Stimulated activated CD4-positive, alpha-beta T cell treated with anti-CD3 and anti-CD28 coated beads, Interleukin-4, amount 100 ng/mL, for 24 hours (primary cell): ENCODE data around the gene PXMP2.

Experiments
- DNase-seq: peaks from one replicate; pipeline ENCODE4 v3.0.0-alpha.2; 2020

Gene PXMP2

DNA sequence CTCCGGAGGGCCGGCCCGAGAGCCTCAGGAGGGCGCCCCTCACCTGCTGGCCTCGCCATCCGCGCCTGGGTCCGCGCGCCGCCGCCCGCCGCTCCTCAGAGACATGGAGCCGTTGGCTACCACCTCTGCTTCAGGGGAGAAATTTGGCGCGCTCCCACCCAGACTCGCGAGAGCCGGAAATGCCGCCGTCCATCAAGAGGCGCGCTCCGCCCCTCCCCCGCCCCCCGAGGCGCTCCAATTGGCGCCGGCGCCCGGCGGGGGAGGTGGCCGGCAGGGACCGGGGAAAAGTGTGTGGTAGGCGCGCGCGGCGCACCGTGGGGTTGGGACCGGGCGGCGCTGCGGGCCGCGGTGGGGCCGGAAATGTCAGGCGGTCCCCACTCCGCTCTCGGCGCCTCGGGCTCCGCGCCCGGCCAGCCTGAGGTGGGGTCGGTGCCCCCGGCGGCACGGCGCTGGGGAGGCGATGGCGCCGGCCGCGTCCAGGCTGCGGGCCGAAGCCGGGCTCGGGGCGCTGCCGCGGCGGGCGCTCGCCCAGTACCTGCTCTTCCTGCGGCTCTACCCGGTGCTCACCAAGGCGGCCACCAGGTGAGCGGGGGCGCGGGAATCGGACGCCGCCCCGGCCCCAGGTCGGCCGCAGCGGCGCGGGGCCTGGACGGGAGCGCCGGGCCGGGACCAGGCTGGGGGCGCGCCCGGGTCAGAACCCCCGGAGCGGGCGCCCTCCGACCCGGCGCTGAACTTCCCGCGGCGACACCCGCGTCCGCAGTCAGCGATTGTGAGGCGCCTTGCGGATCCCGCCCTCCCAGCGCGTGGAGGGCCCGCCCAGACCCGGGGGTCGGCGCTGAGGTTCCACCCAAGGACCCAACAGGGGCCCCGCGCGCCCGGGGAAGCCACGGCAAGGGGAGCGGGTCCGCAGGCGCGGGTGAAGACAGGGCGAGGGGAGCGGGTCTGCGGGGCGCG lies at the start of gene PXMP2, which contains the start of gene POLE:
Gene PXMP2, plus strand, starts transcription at position 377 of the 954 bp plus-strand sequence. Its CDS starts 84 bp downstream, at position 461.
Gene POLE, minus strand, starts transcription at position 132 of the 954 bp plus-strand sequence. Its CDS starts 27 bp downstream, at position 105.
- DNase-seq: peak; percentile 95

DNA sequence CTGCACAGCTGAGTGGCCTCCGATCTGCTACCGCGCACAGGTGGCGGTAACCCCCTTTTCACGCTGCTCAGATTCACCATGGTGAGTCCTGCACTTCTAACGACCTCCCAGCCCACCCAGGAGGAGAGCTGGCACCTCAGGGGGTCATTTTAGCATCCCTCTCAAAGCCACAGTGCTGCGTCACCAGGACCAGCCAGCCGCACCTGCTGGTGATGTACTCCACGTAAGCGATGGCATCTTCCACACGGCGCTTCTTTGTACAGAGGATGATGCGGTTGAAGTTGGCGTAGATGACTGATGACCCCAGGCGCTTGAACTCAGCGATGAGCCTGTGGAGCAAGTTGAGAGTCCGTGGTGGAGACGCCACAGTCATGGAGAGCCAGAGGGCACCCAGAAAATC lies 49.6 kb upstream of the PXMP2 start:
- DNase-seq: no peak

DNA sequence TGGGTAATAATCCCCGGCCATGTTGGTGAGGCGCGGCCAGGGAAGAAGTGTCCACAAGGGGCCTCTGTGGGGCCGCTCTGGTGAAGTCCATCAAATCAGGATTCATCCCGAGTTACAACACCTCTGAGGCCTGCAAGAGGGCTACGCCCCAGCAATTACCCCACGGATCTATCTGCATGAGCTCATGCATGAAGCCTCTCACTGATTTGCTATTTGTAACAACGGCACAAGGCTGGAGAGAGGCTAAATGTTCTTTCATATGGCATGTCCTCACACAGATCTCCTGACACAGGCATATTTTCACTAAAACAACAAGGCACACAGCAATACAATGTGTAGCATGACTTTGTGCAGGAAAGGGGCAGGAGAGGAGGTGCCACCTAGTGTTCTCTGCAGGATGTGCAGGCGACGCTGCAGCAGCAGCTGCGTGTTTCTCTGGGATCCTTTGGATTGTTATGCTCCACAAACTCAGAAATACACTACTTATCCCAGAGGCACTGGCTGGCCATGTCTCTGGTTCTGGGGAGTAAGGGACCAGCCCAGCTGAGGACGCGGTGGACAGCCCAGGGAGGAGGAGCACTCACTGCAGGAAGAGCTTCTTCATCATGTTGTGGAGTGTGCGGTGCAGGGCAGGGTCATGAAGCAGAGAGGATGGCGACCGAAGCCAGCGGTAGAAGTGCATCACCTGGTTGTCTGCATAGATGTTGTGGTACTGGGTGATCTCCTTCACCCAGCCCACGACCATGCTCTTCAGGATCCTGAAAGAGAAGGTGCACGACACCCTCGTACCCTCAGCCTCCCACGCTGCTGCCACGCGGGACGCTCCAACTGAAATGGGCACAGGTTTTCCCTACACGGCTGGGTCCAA lies 48.6 kb upstream of the PXMP2 start:
- DNase-seq: no peak

DNA sequence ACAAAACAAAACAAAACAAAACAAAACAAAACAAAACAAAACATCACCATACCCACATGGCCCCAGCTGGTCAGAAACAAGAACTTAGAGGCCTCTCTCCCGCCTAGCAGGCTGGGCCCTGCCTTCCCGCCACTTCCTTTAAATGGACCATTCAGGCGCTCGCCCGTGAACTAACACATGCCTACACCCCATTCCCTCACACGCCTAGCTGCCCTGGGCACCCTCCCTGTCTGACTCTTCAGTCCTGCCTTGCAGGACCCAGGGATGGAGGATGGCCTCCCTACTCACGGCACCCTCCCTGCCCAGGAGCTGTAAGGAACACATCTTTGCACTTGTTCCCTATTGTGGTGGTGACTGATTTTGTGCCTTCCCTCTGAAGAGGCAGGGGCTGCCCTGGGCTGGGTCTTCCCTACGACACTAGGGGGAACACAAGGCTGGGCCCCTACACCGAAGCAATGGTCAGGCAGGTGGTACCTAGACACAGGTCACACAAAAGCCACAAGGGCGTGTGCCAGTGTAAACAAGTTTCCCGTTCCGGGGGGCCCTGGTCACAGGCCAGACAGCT lies 47.3 kb upstream of the PXMP2 start:
- no peak for DNase-seq

DNA sequence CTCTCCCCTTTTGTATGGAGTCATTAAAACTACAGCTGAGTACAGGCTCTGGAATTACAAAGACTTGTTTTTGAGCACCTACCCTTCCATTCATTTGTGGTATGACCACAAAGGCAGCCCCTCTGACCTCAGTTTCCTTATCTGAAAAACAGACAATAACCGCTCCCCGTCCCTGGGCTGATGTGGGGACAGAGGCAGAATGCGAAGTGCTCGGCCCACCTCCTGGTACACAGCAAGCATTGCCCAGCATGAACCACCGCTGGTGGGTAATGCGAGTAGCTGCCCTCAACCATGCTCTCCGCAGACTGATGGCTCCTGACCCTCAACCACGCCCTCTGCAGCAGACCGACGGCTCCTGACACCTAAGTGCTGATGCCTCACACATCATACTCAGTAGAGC lies 46.5 kb upstream of the PXMP2 start:
- DNase-seq: no peak

DNA sequence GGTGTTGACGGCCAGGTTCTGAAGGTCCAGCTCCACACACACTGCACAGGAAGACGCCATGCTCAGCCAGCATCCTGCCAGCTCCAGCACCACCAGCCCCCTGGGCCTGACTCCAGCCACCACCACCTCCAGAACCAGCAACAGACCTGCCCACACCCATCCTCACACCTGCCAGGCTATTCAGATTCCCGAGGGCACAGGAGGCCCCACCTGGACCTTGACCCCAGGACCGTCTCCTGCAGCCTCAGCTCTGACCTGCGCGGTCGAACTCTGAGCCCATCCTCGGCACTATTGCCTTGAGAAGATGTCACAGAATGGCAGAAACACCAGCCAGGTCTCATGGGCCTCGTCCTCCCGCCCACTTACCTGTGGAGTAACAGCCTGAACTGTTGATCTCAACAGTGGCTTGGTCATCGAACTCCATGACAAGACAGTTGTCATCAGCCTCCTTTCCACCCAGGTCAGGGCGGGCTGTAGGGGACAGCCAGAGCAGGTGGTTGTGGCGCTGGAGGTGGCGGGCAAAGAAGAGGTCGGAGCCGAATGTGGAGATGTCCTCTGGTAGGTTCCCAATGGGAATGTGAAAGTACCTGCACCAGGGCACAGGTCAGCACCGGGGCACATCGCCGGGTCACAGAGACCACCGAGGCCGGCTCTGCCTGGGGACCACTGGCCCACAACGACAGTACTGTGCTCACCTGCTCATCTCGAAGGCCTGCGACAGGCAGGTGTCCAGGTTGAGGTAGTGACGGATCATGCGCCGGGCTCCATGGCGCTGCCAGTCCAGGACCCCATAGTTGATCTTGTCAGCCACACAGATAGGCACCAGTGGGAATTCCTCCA lies 45.4 kb upstream of the PXMP2 start:
- no peak for DNase-seq

DNA sequence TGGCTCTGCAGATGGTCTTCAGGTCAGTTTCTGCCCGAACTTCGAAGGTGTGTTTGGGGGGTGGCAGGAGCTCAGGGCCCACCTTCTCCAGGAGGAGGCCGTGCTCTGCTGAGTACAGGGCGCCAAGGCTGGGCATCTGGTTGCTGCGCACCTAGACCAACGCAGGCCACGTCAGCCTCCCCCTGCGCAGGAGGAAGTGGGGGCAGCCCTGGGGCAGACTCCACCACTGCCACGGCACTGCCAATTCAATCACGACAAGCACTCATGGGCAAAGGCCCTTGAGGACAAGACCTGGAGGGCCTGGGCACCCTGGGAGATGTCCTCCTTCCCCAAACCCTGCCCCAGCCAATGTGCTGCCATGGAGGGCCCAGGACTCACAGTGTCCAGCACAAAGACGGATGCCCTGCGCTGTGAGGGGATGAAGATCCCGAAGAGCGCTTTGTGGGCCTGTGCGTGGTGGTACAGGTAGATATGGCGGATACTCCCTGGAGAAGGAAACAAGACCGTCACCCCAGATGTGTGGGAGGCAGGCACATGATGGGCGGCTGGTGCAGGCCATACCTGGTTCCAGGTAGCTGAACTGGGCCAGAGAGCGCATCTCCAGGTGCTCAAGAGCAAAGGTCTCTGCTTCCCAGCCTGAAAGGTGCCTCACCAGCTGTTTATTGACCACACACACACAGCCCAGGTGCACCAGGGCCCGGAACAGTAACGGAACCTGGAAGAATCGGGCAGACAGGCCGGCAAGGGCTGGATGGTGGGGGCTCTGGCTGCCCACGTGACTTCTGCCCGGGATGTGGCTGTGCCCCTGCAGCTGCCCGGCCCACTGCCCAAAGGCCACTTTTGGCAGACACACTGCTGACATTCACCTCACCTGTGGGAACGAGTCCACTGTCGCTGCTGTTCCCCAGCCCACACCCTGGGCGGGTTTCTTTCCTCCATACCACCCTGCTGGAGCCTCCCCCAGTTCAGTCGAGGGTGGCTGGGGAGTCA lies 44.2 kb upstream of the PXMP2 start:
- no peak for DNase-seq

DNA sequence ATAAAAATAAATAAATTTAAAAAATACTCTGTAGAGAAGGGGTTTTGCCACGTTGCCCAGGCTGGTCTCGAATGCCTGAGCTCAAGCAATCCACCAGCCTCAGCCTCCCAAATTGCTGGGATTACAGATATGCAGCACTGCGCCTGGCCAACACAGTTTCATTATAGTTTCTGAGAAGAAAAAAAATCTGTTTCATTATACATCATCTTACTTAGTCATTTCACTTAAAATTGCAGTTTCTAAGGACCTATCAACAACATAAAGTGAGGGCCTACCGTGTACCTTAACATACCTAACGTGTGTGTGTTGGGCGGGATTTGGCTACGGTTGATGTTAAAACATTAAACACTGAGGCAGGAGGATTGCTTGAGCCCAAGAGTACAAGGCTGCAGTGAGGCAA lies 40.5 kb upstream of the PXMP2 start:
- DNase-seq: no peak

DNA sequence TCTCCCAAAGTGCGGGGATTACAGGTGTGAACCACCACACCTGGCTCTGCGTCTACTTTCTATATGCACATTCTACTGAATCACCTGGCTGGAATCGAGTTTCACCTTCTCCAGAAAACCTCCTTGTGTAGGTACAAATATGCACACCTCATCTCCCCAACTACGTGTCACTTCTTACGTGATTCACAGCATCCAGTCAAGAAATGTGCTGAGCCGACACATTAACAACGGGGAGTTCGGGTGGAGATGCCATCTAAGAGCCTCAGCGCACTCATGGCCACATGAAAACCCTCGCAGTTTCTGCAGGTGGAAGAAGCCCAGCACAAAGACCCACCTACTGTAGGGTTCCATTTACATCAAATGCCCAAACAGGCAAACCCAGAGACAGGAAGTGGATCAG lies 39.5 kb upstream of the PXMP2 start:
- DNase-seq: no peak

DNA sequence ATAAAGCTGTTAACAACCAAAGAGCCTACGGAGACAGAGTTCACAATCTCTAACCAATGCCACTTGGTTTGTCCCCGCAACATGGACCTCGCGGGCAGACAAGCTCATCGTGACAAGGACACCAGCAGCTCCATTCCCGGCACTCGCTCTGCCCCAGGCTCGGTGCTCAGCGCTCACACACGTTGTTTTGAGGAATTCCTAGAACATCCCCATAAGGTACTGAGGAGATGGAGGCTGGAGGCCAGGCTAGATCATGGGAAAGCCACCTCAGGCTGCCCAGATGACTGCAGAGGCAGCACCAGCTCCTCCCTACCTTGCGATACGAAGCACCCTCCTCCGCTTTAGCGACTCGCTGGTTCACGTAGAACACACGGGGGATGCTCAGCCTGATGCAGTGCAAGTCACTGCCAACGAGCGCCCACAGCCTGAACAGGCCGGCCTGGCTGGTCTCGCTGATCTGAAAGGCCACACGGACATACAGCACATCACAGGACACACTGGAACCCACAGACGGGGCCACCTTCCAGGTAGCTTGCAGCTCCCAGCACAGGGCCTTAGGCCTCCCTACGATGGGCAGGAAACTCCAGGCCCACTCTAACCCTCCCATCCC lies 38.7 kb upstream of the PXMP2 start:
- DNase-seq: no peak

DNA sequence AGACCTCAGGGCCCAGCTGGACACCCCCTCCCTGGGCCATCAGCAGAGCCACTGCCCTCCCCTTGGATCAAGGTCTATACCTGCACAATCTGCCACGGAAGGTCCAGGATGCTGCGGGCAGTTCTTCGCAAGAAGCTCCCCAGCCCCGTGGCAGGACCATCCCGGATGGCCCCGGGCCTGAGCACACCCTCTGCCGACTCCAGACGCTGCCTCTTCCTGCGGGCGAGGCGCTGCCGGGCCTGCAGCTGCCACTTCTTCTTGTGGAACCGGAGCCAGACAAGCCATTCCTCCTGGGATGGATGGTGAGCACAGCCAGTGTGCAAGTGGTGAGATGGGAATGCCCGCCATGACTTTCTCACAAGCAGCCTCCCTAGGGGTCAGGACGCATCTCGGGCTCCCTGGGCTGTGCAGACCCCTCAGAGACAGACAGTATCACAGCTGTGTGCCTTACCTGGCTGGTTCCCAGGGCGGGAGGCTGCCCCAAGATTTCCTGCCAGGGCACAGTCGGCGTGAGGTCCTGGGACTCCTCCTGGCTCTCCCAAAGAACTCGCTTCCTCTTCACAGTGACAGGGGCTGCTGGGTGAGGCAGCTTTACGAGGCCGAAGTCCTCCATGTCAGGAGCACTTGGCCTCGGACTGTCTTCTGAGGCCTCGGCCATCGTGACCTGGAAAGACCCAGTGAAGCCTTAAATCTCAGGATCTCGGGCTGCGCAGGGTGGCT lies 38.0 kb upstream of the PXMP2 start:
- no peak for DNase-seq

DNA sequence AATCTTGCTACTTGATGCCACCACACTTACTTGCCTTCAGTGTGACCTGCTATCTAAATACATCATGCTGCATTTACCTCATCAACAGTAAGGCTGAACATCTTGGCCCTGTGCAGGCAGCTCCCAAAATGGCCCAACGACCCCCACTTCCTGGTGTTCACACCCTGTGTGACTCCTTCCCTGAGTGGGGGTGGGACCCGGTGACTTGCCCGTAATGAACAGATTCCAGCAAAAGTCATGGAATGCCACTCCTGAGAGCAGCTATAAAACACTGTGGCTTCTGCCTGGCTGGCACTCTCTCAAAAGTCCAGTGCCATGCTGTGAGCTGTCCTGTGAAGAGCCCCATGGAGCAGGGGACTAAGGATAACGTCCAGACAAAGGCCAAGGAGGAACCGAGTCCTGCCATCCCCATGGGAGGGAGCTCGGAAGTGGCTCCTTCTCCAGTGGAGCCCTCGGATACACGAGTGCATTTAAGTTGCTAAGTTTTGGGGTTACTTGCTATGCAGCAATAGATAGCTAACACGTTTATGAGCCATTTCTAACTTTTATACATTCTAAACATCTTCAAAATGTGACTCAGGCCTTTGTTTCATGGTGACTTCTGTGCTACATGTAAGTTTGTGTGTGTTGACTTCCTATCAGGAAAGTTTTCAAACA lies 35.8 kb upstream of the PXMP2 start:
- DNase-seq: no peak

DNA sequence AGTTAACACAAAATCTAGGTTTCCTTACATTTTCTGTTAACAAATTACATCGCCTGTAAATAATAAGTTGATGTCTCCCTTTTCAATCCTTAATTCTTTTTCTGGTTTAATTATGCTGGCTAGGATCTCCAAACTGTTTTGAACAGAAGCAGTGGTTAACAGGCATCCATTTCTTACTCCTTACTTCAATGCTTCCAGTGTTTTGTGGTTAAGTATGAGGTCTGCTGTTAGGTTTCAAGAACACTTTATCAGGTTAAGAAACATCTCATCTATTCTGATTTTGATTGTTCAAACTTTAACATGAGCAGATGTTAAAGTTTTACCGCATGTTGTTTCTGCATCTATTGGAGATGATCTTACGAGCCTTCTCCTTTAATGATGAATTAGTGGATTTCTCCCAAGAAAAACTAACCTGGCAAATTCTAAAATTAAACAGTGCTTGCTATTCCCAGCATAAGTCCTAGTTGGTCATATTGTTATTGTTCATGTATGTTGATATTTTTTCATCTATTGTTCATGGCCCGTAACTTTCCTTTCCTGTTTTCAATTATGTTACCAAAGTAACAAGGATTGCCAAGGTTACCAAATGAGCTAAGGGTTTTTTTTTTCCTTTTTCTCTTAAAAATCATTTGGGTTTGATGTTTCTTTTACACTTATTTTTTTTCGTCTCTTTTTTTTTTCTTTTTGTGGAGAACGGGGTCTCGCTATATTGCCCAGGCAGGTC lies 33.7 kb upstream of the PXMP2 start:
- no peak for DNase-seq

DNA sequence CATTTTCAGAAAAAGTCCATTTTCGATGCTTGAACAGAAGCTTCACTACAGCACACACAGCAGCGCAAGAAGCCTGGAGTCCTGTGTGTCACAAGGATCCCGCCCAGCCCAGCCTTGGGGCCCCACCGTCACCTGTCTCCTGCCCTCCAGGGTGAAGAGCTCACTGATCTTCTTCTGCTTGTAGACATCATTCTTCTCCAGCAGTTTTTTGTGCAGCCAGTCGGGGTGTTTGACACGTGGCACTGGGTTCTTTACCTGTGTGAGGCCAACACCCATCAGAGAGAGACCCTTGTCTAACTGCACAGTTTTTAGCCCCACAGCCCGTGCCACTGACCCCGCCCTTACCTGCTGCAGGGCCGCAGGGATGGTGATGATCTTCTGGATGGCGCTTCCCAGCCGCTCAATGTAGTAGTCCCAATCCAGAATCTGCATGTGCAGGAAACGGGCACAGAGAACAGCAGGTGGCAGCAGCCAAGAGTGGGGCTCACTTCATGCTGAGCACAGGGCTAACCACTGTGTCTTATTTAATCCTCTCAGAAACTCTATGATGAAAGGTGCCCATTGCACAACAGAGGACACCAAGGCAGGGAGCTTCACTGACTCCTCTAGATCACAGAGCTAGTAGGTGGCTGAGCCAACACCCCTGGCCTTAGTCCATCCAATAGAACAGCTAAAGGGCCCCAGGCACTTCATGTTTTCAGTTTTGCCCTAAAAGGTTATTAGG lies 30.2 kb upstream of the PXMP2 start:
- DNase-seq: no peak

DNA sequence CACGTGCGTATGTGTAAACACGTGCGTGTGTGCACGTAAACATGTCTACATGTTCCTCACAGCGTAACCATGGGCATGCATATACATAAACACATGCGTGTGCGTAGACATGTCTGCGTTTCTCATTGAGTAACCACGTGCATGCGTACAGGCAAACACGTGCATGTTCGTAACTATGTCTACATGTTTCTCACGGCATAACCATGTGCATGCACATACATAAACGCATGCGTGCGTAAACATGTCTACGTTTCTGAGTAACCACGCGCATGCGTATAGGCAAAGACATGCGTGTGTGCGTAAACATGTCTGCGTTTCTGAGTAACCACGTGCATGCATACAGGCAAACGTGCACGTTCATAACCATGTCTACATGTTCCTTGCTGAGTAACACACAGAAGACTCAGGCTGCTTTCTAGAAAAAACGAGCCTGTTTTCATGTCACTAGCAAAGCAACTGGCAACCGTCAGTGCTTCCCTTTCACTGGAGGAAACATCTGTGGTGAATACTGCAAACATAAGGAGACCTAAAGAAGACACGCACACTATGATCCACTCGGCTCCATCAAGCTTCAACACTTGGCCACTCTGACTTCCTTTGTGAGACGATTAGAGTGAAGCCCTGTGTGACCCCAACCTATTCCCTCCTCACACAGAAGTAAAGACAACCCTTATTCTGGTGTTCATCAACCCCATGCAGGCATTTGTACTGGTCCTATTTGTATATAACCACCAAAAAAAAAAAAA lies 29.1 kb upstream of the PXMP2 start:
- DNase-seq: no peak

DNA sequence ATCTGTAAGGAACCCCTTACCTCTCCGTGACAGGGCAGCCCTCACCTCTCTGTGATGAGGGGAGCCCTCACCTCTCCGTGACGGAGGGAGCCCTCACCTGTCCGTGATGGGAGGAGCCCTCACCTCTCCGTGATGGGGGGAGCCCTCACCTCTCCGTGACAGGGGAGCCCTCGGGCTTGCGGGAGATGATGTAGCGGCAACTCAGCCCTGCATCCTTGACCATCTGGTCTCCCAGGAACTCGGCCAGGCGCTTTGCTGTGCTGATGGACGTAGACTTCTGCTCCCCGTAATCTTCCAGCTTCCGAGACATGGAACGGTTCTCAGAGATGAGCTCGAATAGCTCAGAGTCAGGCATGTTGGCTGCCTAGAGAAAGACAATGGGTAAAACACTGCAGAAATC lies 28.2 kb upstream of the PXMP2 start:
- DNase-seq: no peak

DNA sequence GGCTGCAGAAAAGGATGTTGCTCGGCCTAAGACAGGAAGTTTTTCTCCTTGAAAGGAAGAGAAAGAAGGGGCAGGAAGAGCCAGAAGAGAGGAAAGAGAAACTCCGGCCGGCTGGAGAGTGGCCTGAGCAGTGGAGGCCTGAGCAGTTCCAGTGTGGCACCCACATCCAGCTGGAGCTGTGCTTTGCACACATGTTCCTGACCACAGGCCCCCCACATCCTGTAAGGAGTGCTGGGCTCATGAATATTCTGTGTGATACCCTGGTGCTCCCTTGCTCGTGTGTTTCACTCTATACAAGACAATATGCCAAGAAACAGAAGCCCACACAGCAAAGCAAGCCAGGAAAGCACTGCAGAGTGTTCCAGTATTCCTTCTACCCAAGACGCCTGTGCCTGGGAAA lies 27.3 kb upstream of the PXMP2 start:
- no peak for DNase-seq
